H1 (cell line): ENCODE measurements around the gene MYBL2. TPM values are rescaled to one million over a fixed set of nuclear protein-coding genes. Genes with fewer than 3 reads are reported as not detected.
"Not testable (repeated sequence)": the region's sequence is repeated elsewhere in the genome, so short reads cannot be mapped to it uniquely, and the experiment has no call there.

Experiments used
- CTCF ChIA-PET: fragments of 300-600 bp; sonication (Branson Sonifier 250); formaldehyde crosslinking; loops from one replicate; lab custom pipeline; 2021; ENCODE audit not compliant: partially characterized antibody; lab: Charles Lee
- POLR2A ChIA-PET: fragments of 300-600 bp; sonication (Branson Sonifier 250); formaldehyde crosslinking; loops from one replicate; lab custom pipeline; 2021; ENCODE audit warnings: inconsistent platforms; ENCODE audit not compliant: partially characterized antibody; lab: Charles Lee
- DNase-seq, 2 experiments: peaks; one replicate each; pipeline versions ENCODE4 v3.0.0 to v3.0.0-alpha.2; 2010 to 2022; ENCODE audit warnings: low spot score in 2 of 2, low read depth in 1 of 2, mixed read lengths in 1 of 2
- FAIRE-seq: peaks from 2 replicates; lab custom pipeline; 2011; peaks lifted over from hg19 to GRCh38; lab: Jason Lieb, UNC
- H2AFZ ChIP-seq: 2 replicates; pipeline ENCODE4 v1.8.1; 2012; ENCODE audit warnings: low read length, inconsistent platforms
- H2AK5ac ChIP-seq: 2 replicates; pipeline ENCODE4 v1.6.1; 2013; ENCODE audit warnings: low read depth, low read length
- H2BK120ac ChIP-seq: replicated peaks from 2 replicates; pipeline ENCODE3; 2013; ENCODE audit warnings: low read depth, low read length, inconsistent platforms
- H2BK12ac ChIP-seq: 2 replicates; pipeline ENCODE4 v1.6.1; 2013; ENCODE audit warnings: low read depth, low read length
- H2BK15ac ChIP-seq: 2 replicates; pipeline ENCODE4 v1.6.1; 2013; ENCODE audit warnings: low read length
- H2BK20ac ChIP-seq: 2 replicates; pipeline ENCODE4 v1.6.1; 2013; ENCODE audit warnings: low read length
- H2BK5ac ChIP-seq: 2 replicates; pipeline ENCODE4 v1.6.1; 2013; ENCODE audit warnings: low read depth, low read length
- H3K14ac ChIP-seq: 2 replicates; pipeline ENCODE4 v1.6.1; 2013; ENCODE audit warnings: inconsistent platforms; ENCODE audit not compliant: insufficient read length
- H3K18ac ChIP-seq: 2 replicates; pipeline ENCODE4 v1.6.1; 2013; ENCODE audit warnings: low read length; ENCODE audit errors: extremely low read depth
- H3K23ac ChIP-seq: 2 replicates; pipeline ENCODE4 v1.6.1; 2013; ENCODE audit warnings: inconsistent platforms; ENCODE audit not compliant: insufficient read length
- H3K23me2 ChIP-seq: 2 replicates; pipeline ENCODE4 v1.6.1; 2013; ENCODE audit warnings: low read depth, low read length
- H3K27ac ChIP-seq: 2 replicates; pipeline ENCODE4 v1.6.1; 2011; ENCODE audit warnings: low read depth, low read length, inconsistent platforms
- H3K27me3 ChIP-seq, 4 experiments: replicated peaks in 1 of 4; 1 replicate in 1 of 4; 2 replicates in 3 of 4; pipeline versions ENCODE4 v1.6.1 to v1.8.1; 2011 to 2013; ENCODE audit warnings: low read length in 3 of 4, mild to moderate bottlenecking in 3 of 4, inconsistent platforms in 2 of 4, mixed read lengths in 2 of 4, moderate library complexity in 1 of 4; ENCODE audit not compliant: control insufficient read depth in 3 of 4, insufficient read depth in 3 of 4; ENCODE audit errors: extremely low read depth in 1 of 4
- H3K36me3 ChIP-seq, 4 experiments: 2 replicates each; pipeline versions ENCODE4 v1.6.1 to v1.8.1; 2011 to 2013; ENCODE audit warnings: mild to moderate bottlenecking in 4 of 4, low read length in 3 of 4, moderate library complexity in 2 of 4, control low read depth in 1 of 4, inconsistent platforms in 1 of 4; ENCODE audit not compliant: insufficient read depth in 4 of 4, control insufficient read depth in 2 of 4
- H3K4ac ChIP-seq: replicated peaks from 2 replicates; pipeline ENCODE3; 2013; ENCODE audit warnings: low read length, low read depth, mixed read lengths, inconsistent platforms; ENCODE audit not compliant: insufficient read length
- H3K4me1 ChIP-seq, 4 experiments: replicated peaks in 1 of 4; 1 replicate in 1 of 4; 2 replicates in 3 of 4; pipeline versions ENCODE4 v1.6.1 to v1.8.1; 2011 to 2013; ENCODE audit warnings: low read length in 3 of 4, inconsistent platforms in 2 of 4, mixed read lengths in 1 of 4; ENCODE audit not compliant: insufficient read depth in 4 of 4, control insufficient read depth in 3 of 4
- H3K4me2 ChIP-seq, 2 experiments: 2 replicates each; pipeline versions ENCODE4 v1.6.1 to v1.8.1; 2011 to 2013; ENCODE audit warnings: low read depth in 2 of 2, low read length in 2 of 2, control low read depth in 1 of 2, inconsistent platforms in 1 of 2, mild to moderate bottlenecking in 1 of 2; ENCODE audit not compliant: insufficient read depth in 1 of 2
- H3K4me3 ChIP-seq, 4 experiments: fragments of 200-600, 300-600 bp in 1 of 4; sonication (generic), shearing (Covaris generic), sonication (Bioruptor Twin) in 1 of 4; 2 replicates each; pipeline versions ENCODE4 v1.5.1 to v1.8.1; 2011 to 2016; ENCODE audit warnings: low read length in 4 of 4, low read depth in 3 of 4, control low read depth in 2 of 4, inconsistent platforms in 2 of 4, mild to moderate bottlenecking in 2 of 4, mixed read lengths in 1 of 4, moderate library complexity in 1 of 4; ENCODE audit not compliant: insufficient read depth in 2 of 4; ENCODE audit errors: extremely low read depth in 1 of 4
- H3K56ac ChIP-seq: replicated peaks from 2 replicates; pipeline ENCODE3; 2013; ENCODE audit warnings: low read depth, mild to moderate bottlenecking, mixed read lengths, low read length, inconsistent platforms; ENCODE audit not compliant: insufficient read length
- H3K79me1 ChIP-seq: 2 replicates; pipeline ENCODE4 v1.6.1; 2013; ENCODE audit warnings: low read depth, low read length, control low read depth
- H3K79me2 ChIP-seq, 2 experiments: 2 replicates each; pipeline versions ENCODE4 v1.6.1 to v1.8.1; 2012 to 2013; ENCODE audit warnings: low read length in 2 of 2, mild to moderate bottlenecking in 2 of 2, inconsistent platforms in 1 of 2; ENCODE audit not compliant: insufficient read depth in 2 of 2, control insufficient read depth in 1 of 2
- H3K9ac ChIP-seq, 4 experiments: replicated peaks in 1 of 4; 1 replicate in 1 of 4; 2 replicates in 3 of 4; pipeline versions ENCODE4 v1.6.1 to v1.8.1; 2011 to 2013; ENCODE audit warnings: low read depth in 3 of 4, low read length in 3 of 4, control low read depth in 2 of 4, mild to moderate bottlenecking in 2 of 4, moderate library complexity in 2 of 4, inconsistent platforms in 1 of 4; ENCODE audit errors: extremely low read depth in 1 of 4
- H3K9me3 ChIP-seq, 2 experiments: 2 replicates each; pipeline versions ENCODE4 v1.6.1 to v1.8.1; 2012 to 2013; ENCODE audit warnings: mild to moderate bottlenecking in 2 of 2, moderate library complexity in 2 of 2, control low read depth in 1 of 2, inconsistent platforms in 1 of 2, low read depth in 1 of 2, low read length in 1 of 2, mixed read lengths in 1 of 2; ENCODE audit not compliant: insufficient read depth in 2 of 2
- H4K20me1 ChIP-seq, 2 experiments: replicated peaks in 1 of 2; 2 replicates each; pipeline versions ENCODE3 to v1.8.1; 2011 to 2013; ENCODE audit warnings: inconsistent platforms in 2 of 2, low read length in 2 of 2, mild to moderate bottlenecking in 1 of 2; ENCODE audit not compliant: insufficient read depth in 2 of 2, control insufficient read depth in 1 of 2
- H4K5ac ChIP-seq: 2 replicates; pipeline ENCODE4 v1.6.1; 2013; ENCODE audit warnings: low read length, low read depth, mixed read lengths, inconsistent platforms; ENCODE audit not compliant: insufficient read length
- H4K8ac ChIP-seq: 2 replicates; pipeline ENCODE4 v1.8.0; 2013; ENCODE audit warnings: mild to moderate bottlenecking, moderate library complexity, low read length, inconsistent platforms; ENCODE audit not compliant: insufficient read depth; ENCODE audit errors: extremely low read depth
- H4K91ac ChIP-seq: replicated peaks from 2 replicates; pipeline ENCODE3; 2013; ENCODE audit warnings: low read length, mixed read lengths, inconsistent platforms; ENCODE audit not compliant: insufficient read length
- WGBS, 2 experiments: shearing (Covaris generic) in 1 of 2; methylation state at CpG; one replicate each; pipeline versions ENCODE4 v1.1.6 to v1.1.7; 2013 to 2015; ENCODE audit warnings: low lambda C conversion rate in 2 of 2, mixed read lengths in 2 of 2, inconsistent platforms in 1 of 2, low coverage in 1 of 2, missing lambda C conversion rate in 1 of 2; ENCODE audit not compliant: insufficient replicate concordance in 2 of 2, insufficient coverage in 1 of 2, insufficient read length in 1 of 2; ENCODE audit errors: extremely low coverage in 1 of 2, missing lambda C conversion rate in 1 of 2; 5-methylcytosine and 5-hydroxymethylcytosine counted together
- polyA plus RNA-seq, 7 experiments: library from polyadenylated mRNA; depleted of rRNA in 3 of 7; stranded (reverse) in 5 of 7; unstranded in 2 of 7; fragments of >200 nt in 5 of 7; fragments of 200-250 nt in 2 of 7; gene quantifications; 1 replicate in 5 of 7; 2 replicates in 1 of 7; 4 replicates in 1 of 7; pipeline versions ENCODE4 v1.2.1 to v1.2.3, GENCODE V29; 2011 to 2013; ENCODE audit warnings: missing spikeins in 2 of 7, mixed read lengths in 2 of 7
- total RNA-seq: library from RNA; stranded (reverse); fragmentation: NEBNext Ultra II Directional; extraction: Animal tissue kit (Norgen Biotek cat#: 25700); gene quantifications from 2 replicates; pipeline ENCODE4 v1.2.1, GENCODE V29; 2021

Gene MYBL2
- total and polyA plus RNA-seq, 2 of the 8 experiments (the other 6 are each of a cell fraction or from before 2014, with no cell fraction given): 75.3 to 207 TPM

- POLR2A ChIA-PET: interaction anchor here (0.6 to 2.3 kb wide), 4 partner anchors 12 to 194 kb away, joined by 3 to 7 read pairs (median 4); partner anchors contain the start of gene SRSF6
- H4K5ac ChIP-seq, H3K79me1 ChIP-seq, H4K8ac ChIP-seq, H2AFZ ChIP-seq, H3K18ac ChIP-seq, H3K4me3 ChIP-seq, H3K9ac ChIP-seq, H2BK15ac ChIP-seq, H3K4me2 ChIP-seq, H4K20me1 ChIP-seq, H4K91ac ChIP-seq, H2BK12ac ChIP-seq, H3K9me3 ChIP-seq, DNase-seq, H3K23ac ChIP-seq, H3K27me3 ChIP-seq, H3K4ac ChIP-seq, H3K23me2 ChIP-seq, H2AK5ac ChIP-seq, H3K27ac ChIP-seq, H3K79me2 ChIP-seq, H3K14ac ChIP-seq, H2BK120ac ChIP-seq, H2BK20ac ChIP-seq, H3K36me3 ChIP-seq, H3K4me1 ChIP-seq, FAIRE-seq, H3K56ac ChIP-seq, H2BK5ac ChIP-seq: not testable (repeated sequence)
- 95% methylated on average over 10 of the region's 10 CpGs; no CpG with 5 or more reads in 1 of the 2 experiments for WGBS, 2 experiments
- CTCF ChIA-PET: interaction anchor here (1.2 to 2.8 kb wide), 2 partner anchors 114 to 217 kb away, joined by 4 to 11 read pairs; no protein-coding TSS in a partner anchor
Observed at GRCh38 chr20:43651650-43652184, 15.2 kb upstream of the MYBL2 start.
